Karpas-422 (cell line): ENCODE data around the gene BAHCC1. TPM values are rescaled to one million over a fixed set of nuclear protein-coding genes. Genes with fewer than 3 reads are reported as not detected.

Experiments used
- DNase-seq: peaks from one replicate; pipeline ENCODE4 v3.0.0-alpha.2; 2015
- H2AFZ ChIP-seq: fragments of 200-600 bp; sonication (generic); 2 replicates; pipeline ENCODE4 v1.6.1; 2014; ENCODE audit warnings: antibody characterized with exemption, low read length, mixed read lengths
- H3K27ac ChIP-seq: fragments of 200-600 bp; sonication (generic); 2 replicates; pipeline ENCODE4 v1.5.1; 2014; ENCODE audit warnings: mild to moderate bottlenecking, low read length, moderate library complexity
- H3K27me3 ChIP-seq: fragments of 200-600 bp; sonication (generic); 2 replicates; pipeline ENCODE4 v1.6.1; 2014; ENCODE audit warnings: low read length, mixed read lengths
- H3K36me3 ChIP-seq: fragments of 200-600 bp; sonication (generic); 2 replicates; pipeline ENCODE4 v1.6.1; 2014; ENCODE audit warnings: low read length, mixed read lengths; ENCODE audit not compliant: insufficient read depth
- H3K4me1 ChIP-seq: fragments of 200-600 bp; sonication (generic); 2 replicates; pipeline ENCODE4 v1.6.1; 2014; ENCODE audit warnings: mild to moderate bottlenecking, low read length, mixed read lengths
- H3K4me2 ChIP-seq: fragments of 200-600 bp; sonication (generic); 2 replicates; pipeline ENCODE4 v1.6.1; 2014; ENCODE audit warnings: low read length, low read depth, mild to moderate bottlenecking; ENCODE audit not compliant: poor library complexity, severe bottlenecking
- H3K4me3 ChIP-seq: fragments of 200-600 bp; sonication (generic); 2 replicates; pipeline ENCODE4 v1.5.1; 2014; ENCODE audit warnings: mild to moderate bottlenecking, antibody characterized with exemption, low read length, mixed read lengths
- H3K79me2 ChIP-seq: fragments of 200-600 bp; sonication (generic); 2 replicates; pipeline ENCODE4 v1.6.1; 2014; ENCODE audit warnings: mild to moderate bottlenecking, low read length, mixed read lengths
- H3K9ac ChIP-seq: fragments of 200-600 bp; sonication (generic); 2 replicates; pipeline ENCODE4 v1.6.0; 2014; ENCODE audit warnings: low read length
- H3K9me2 ChIP-seq: fragments of 200-600 bp; sonication (generic), shearing (Covaris generic); replicated peaks from 2 replicates; pipeline ENCODE4 v1.6.0; 2014; ENCODE audit warnings: mild to moderate bottlenecking, low read length, moderate library complexity; ENCODE audit not compliant: insufficient read depth
- H3K9me3 ChIP-seq: fragments of 300-700, 200-600 bp; sonication (generic); 2 replicates; pipeline ENCODE4 v1.6.1; 2014; ENCODE audit warnings: low read length, mixed read lengths
- H4K20me1 ChIP-seq: fragments of 200-600 bp; sonication (generic); 2 replicates; pipeline ENCODE4 v1.6.1; 2014; ENCODE audit warnings: mild to moderate bottlenecking, antibody characterized with exemption, low read length, low read depth; ENCODE audit not compliant: insufficient read depth
- total RNA-seq: library from RNA; depleted of rRNA; stranded (reverse); fragments of >200 nt; shearing (Covaris generic); gene quantifications from 2 replicates; pipeline ENCODE4 v1.2.3, GENCODE V29; 2014; ENCODE audit warnings: low replicate concordance

The BAHCC1 gene
- total RNA-seq, 1 experiment from 2014 or later: not detected

GRCh38 chr17:81392909-81393654 lies 2.2 kb upstream of the BAHCC1 start:
- Histone ChIP-seq H3K9me2 (no peaks in the 10 kb centered on the region), H3K4me3 (no peak overlapping the region), H3K27ac (no peak overlapping the region), H2AFZ (no peak overlapping the region), H3K9ac (no peak overlapping the region), H3K36me3 (no peaks in the 10 kb centered on the region), H3K4me1 (no peaks in the 10 kb centered on the region), H3K79me2 (no peaks in the 10 kb centered on the region), H3K27me3 (no peaks in the 10 kb centered on the region), H3K4me2 (no peak overlapping the region), H3K9me3 (no peaks in the 10 kb centered on the region), H4K20me1 (no peaks in the 10 kb centered on the region)
- no peak for DNase-seq

GRCh38 chr17:81393684-81394376 lies 1.4 kb upstream of the BAHCC1 start:
- DNase-seq: no peak
- no peaks in the 10 kb centered on the region for H3K36me3 ChIP-seq
- H2AFZ ChIP-seq: no peak overlapping the region
- H3K4me2 ChIP-seq: no peak overlapping the region
- no peaks in the 10 kb centered on the region for H3K9me2 ChIP-seq
- H4K20me1 ChIP-seq: no peaks in the 10 kb centered on the region
- no peak overlapping the region for H3K27ac ChIP-seq
- no peaks in the 10 kb centered on the region for H3K9me3 ChIP-seq
- H3K4me3 ChIP-seq: no peak overlapping the region
- H3K9ac ChIP-seq: no peak overlapping the region
- no peaks in the 10 kb centered on the region for H3K79me2 ChIP-seq
- no peaks in the 10 kb centered on the region for H3K4me1 ChIP-seq
- H3K27me3 ChIP-seq: no peaks in the 10 kb centered on the region

GRCh38 chr17:81394377-81394920 lies 808 bp upstream of the BAHCC1 start:
- Histone ChIP-seq H3K4me2 (no peak overlapping the region), H3K9me3 (no peaks in the 10 kb centered on the region), H3K9ac (no peak overlapping the region), H3K27ac (no peak overlapping the region), H2AFZ (no peak overlapping the region), H3K36me3 (no peaks in the 10 kb centered on the region), H3K27me3 (no peaks in the 10 kb centered on the region), H3K79me2 (no peaks in the 10 kb centered on the region), H3K4me1 (no peaks in the 10 kb centered on the region), H3K4me3 (no peak overlapping the region), H4K20me1 (no peaks in the 10 kb centered on the region), H3K9me2 (no peaks in the 10 kb centered on the region)
- no peak for DNase-seq

GRCh38 chr17:81395600-81396277 lies 482 bp downstream of the BAHCC1 start:
- Histone ChIP-seq H3K4me3 (no peak overlapping the region), H3K27me3 (no peaks in the 10 kb centered on the region), H3K4me2 (no peak overlapping the region), H3K27ac (no peak overlapping the region), H2AFZ (no peak overlapping the region), H3K9me3 (no peaks in the 10 kb centered on the region), H4K20me1 (no peaks in the 10 kb centered on the region), H3K79me2 (no peaks in the 10 kb centered on the region), H3K9me2 (no peaks in the 10 kb centered on the region), H3K36me3 (no peaks in the 10 kb centered on the region), H3K4me1 (no peaks in the 10 kb centered on the region), H3K9ac (no peak overlapping the region)
- no peak for DNase-seq

- no peaks in the 10 kb centered on the region for H3K79me2 ChIP-seq
- H3K4me3 ChIP-seq: no peak overlapping the region
- no peaks in the 10 kb centered on the region for H3K27me3 ChIP-seq
- H3K4me2 ChIP-seq: no peak overlapping the region
- no peaks in the 10 kb centered on the region for H4K20me1 ChIP-seq
- no peaks in the 10 kb centered on the region for H3K9me3 ChIP-seq
- no peaks in the 10 kb centered on the region for H3K36me3 ChIP-seq
- DNase-seq: no peak
- H3K27ac ChIP-seq: no peak overlapping the region
- H3K9ac ChIP-seq: no peak overlapping the region
- no peaks in the 10 kb centered on the region for H3K9me2 ChIP-seq
- H2AFZ ChIP-seq: no peak overlapping the region
- no peaks in the 10 kb centered on the region for H3K4me1 ChIP-seq
Measured at GRCh38 chr17:81396278-81396721, 1.0 kb downstream of the BAHCC1 start.

GRCh38 chr17:81396722-81397313 lies 1.6 kb downstream of the BAHCC1 start:
- Histone ChIP-seq H3K4me1 (peaks cover 3% of the 10 kb centered on the region), H3K4me2 (no peak overlapping the region), H3K27me3 (no peaks in the 10 kb centered on the region), H3K27ac (no peak overlapping the region), H2AFZ (no peak overlapping the region), H4K20me1 (no peaks in the 10 kb centered on the region), H3K9me3 (no peaks in the 10 kb centered on the region), H3K9me2 (no peaks in the 10 kb centered on the region), H3K36me3 (no peaks in the 10 kb centered on the region), H3K79me2 (no peaks in the 10 kb centered on the region), H3K9ac (no peak overlapping the region), H3K4me3 (no peak overlapping the region)
- no peak for DNase-seq

- H3K4me1 ChIP-seq: peaks cover 7% of the 10 kb centered on the region
- H3K36me3 ChIP-seq: no peaks in the 10 kb centered on the region
- H3K4me2 ChIP-seq: no peak overlapping the region
- no peak overlapping the region for H3K9ac ChIP-seq
- no peak for DNase-seq
- no peaks in the 10 kb centered on the region for H4K20me1 ChIP-seq
- H3K9me3 ChIP-seq: no peaks in the 10 kb centered on the region
- H3K27me3 ChIP-seq: no peaks in the 10 kb centered on the region
- no peaks in the 10 kb centered on the region for H3K9me2 ChIP-seq
- no peak overlapping the region for H3K27ac ChIP-seq
- no peaks in the 10 kb centered on the region for H3K79me2 ChIP-seq
- no peak overlapping the region for H2AFZ ChIP-seq
- H3K4me3 ChIP-seq: no peak overlapping the region
Measured at GRCh38 chr17:81397314-81398175, 2.3 kb downstream of the BAHCC1 start.
